Stimulated activated CD4-positive, alpha-beta T cell treated with anti-CD3 and anti-CD28 coated beads, Interleukin-4, amount 100 ng/mL, for 24 hours (primary cell): ENCODE data around the gene COL5A3.
"Not testable (repeated sequence)": the region's sequence is repeated elsewhere in the genome, so short reads cannot be mapped to it uniquely, and the experiment has no call there.

Experiments used
- DNase-seq: peaks from one replicate; pipeline ENCODE4 v3.0.0-alpha.2; 2020

Gene COL5A3

DNA sequence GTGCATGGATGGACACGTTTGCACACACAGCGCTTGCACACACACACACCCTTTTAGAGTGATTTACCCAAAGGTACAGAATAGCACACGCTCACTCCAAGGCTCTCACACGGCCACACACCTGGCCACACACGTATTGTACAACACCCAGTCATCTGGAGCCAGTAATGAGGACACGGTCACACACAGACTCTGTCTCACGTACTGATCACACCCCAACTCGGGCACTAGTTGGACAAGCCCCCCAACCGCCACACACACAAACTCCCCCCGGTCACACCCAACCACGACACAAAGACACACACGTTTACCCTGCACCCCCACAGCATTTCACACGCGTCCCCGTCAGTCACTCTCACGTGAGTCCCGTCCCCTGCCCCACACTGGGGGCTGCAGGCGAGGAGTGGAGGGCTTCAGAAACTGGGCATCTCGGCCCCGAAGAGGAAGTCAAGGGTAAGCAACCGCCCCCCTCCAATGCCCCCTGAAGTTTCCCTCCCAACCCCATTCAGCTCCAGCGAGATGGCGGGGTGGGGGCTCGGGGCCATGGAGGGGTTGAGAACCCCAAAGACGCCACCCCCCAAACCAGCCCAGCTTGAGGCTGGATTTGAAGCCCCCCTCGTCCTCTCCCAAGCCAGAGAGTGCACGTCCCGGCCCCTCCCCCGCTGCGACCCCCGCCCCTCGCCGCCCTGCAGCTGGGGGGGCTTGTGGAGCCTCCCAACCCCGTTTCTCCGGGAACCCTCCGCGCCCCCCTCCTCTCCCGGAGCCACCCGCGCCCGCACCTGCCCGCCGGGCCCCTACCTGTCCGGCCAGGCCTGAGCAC is 74.6 kb downstream of the COL5A3 start:
- DNase-seq = no peak

DNA sequence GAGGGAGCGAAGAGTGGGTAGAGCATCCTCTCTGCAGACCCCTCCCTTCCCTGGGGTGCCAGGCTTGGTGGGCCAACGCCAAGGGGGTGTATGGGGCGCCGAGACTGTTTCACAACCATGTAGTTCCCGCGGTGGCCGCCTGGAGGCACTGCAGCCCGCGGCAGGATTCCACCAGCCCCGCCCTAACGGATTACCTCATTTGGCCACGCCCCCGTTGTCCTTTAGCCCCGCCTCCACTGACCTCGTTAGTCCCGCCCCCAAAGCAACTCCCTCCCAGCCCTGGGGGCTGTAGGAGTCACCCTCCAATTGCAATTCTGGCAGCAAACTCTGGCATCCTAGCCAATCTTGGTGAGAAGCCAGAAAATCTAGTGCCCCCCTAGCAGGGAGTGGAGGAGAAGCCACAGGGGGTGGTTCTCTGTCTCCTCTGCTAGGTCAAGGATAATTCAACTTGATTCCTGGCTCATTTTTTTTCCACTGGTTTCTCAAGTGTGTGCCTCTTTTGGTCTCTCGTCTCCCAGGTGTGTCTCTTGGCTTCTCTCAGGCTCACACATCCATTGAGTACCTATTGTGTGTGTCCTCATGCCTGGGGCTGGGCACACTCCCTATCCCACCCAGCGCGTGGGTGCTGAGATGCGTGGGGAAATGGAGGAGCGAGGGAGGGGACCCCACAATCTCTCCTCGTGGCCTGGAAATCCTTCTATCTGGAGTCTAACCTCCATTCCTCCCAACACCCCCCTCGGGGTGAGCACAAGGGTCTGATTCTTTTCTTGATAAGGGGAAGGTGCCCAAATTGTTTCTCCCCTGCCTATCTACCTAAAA is 76.0 kb downstream of the COL5A3 start:
- DNase-seq = peak; percentile 87

DNA sequence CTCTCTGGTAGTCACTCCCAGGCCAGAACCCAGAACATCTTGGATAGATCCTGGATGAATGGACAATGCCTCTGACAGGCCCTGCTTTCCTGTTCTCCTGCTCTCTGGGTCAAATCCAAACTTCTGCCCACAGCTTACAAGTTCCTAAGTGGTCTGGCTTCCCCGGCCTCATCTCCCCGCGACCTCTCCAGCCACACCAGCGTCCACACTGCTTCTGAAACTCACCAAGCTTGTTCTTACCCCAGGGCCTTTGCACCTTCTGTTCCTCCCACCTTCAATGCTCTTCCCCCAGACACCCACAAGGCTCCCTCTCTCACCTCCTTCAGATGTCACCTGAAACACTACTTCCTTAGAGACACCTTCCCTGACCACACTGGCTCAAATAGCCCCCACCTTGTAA is 77.5 kb downstream of the COL5A3 start:
- no peak for DNase-seq

DNA sequence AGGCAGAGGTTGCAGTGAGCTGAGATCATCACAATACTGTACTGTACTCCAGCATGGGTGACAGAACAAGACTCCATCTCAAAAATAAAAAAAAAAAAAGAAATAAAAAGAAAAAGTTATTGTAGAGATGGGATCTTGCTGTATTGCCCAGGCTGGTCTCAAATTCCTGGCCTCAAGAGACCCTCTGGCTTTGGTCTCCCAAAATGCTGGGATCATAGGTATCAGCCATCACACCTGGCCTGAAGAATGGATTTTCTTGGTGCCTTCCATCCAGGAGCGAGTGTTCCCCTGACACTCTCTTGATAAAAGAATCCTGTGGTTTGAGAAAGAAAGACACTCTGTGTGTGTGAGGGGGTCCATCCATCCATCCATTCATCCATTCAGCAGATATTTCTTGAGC is 78.7 kb downstream of the COL5A3 start:
- DNase-seq = no peak

DNA sequence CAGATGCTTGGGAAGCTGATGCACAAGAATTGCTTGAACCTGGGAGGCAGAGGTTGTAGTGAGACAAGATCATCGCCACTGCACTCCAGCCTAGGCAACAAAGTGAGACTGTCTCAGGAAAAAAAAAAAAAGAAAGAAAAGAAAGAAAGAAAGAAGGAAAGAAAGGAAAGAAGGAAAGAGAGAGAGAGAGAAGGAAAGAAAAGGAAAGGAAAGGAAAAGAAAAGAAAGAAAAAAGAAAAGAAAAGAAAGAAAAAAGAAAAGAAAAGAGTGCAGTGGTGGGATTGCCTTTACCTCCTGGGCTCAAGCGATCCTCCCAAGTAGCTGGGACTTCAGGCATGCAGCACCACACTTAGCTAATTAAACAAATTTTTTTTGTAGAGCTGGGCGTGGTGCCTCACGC is 86.9 kb downstream of the COL5A3 start:
- no peak for DNase-seq

DNA sequence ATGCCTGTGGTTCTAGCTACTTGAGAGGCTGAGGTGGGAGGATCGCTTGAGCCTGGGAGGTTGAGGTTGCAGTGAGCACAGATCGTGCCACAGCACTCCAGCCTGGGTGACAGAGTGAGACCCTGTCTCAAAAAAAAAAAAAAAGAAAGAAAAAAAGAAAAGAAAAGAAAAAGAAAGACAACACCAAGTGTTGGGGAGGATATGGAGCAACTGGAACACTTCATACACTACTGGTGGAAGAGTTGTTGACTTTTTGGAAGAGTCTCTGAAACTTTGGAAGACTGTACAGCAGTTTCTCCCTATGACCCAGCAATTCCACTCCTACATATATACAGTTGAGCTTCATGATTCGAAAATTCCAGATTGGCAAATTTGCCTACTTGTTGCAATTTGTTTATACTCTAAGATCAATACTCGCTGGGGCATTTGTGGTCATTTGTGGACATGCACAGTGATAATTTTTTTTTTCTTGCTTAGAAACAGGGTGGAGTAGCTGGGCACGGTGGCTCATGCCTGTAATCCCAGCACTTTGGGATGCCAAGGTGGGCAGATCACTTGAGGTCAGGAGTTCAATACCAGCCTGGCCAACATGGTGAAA is 87.4 kb downstream of the COL5A3 start:
- DNase-seq = not testable (repeated sequence)

DNA sequence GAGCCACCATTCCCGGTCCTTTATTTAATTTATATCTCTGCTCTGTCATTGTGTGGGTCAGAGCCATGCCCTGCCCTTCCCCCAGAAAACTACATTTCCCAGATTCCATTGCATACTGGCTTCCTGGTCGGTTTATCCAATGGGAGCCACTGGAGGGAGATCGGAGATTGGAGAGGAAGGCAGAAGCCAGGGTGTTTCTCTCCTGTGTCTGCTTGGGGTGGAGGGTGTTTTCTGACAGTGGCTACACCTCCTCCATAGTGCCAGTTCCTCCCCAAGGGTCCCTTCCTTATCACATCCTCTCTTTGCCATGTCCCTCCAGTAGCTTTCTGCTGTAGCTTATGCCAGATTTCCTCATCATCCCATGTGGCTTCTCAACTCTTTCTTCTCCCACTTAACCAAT is 93.0 kb downstream of the COL5A3 start:
- no peak for DNase-seq

DNA sequence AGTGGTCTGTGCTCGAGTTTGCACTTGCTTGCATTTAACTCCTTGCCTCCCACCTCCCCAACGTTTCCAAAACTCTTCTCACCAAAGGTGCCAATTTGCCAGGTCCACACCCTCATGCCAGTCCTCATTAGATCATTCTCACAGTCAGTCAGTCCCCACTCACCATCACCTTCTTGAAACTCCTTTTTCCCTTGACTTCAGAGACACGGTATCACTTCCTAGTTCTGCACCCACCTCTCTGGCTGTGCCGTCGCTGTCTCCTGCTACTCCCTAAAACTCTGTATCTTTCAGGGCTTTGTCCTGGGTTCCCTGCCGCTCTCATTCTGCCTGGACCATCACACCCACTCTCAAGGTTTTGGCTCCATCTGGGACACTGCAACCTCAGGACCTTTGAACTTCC is 93.6 kb downstream of the COL5A3 start:
- DNase-seq = no peak

DNA sequence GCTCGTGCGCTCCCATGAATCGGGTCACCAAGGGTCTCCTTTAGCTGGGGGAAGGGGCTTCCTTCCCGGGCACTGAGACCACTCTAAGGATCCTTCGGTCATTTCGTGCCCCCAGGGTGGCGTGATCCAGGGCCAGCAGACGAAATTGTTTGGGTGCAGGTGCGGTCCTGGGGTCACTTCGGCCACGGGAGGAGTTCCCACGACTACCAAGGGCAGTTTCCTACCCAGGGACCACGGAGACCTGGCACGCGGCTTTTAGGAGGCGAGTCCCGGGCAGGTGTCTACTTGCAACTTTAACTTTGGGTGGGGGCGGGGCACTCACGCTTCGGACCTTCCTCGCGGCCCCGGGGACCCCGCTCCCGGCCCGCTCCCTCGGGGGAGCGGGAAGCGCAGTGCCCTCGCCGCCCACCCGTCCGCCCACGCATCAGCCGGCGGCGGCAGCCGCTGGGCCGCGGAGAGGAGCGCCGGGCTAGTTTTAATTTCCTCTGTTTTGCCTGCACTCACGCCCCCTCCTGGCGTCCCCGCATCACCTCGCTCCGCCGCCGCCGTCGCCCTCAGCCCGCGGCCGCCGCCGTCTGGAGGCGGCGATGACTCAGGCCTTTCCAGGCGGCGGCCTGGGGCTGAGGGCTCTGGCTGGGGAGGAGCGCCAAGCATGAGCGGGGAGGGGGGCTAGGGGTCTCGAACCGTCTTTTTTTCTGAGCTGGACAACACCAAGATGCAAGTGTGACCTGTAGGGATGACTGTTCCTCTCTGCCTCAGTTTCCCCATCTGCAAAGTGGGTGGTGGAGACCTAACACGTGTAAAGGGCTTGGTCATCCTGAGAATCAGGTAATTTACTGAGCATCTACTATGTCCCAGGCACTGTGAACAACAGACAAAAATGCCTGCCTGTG is 95.7 kb downstream of the COL5A3 start:
- DNase-seq = peak; percentile 81

DNA sequence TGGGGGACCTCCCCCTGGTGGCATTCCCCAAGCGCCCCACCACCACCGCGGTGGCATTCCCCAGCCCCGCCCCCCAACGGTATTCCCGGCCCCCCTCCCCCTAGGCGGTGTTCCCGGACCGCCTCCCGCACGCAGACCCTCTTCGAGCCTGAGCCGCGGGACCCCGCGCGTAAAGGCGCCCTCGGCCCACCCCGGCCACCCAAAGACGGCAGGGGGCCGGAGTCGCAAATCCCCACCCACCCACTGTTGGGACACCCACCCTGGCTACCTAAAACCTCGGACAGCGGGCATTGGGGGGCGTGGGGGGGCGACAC is 96.3 kb downstream of the COL5A3 start:
- no peak for DNase-seq

DNA sequence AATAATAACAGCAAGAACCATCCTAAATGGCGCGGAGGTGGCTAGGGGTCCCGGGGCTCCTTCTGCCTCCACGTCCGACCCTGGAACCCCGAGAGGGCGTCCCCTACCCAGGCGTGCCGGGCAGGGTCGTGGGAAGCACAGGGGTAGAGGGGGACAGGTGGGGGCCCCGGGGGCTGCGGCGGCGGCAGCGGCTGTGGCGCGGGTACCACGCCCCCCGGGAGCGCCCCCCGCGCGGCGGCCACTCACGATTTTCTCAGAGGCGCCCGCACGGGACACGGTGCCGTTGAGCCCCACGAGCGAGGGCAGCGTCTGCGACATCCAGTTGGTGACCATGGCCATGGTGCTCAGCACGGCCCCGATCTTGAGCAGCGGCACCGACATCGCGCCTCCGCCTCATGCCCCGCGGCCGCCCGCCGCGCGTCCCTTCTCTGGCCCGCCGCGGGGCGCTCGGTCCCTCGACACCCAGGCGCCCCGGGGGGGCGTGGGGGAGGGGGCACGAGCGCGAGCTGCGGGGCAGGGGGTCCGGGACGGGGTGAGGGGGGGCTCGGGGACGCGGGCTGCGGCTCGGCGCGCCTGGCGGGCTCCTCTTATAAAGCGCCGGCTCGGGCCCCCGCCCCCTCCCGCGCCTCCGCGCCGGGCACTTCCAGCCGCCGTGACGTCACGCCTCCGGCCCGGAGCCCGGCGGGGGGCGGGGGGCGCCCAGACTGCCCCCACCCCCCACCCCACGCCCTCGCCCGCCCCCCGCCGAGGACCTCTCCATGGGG is 96.9 kb downstream of the COL5A3 start:
- no peak for DNase-seq

DNA sequence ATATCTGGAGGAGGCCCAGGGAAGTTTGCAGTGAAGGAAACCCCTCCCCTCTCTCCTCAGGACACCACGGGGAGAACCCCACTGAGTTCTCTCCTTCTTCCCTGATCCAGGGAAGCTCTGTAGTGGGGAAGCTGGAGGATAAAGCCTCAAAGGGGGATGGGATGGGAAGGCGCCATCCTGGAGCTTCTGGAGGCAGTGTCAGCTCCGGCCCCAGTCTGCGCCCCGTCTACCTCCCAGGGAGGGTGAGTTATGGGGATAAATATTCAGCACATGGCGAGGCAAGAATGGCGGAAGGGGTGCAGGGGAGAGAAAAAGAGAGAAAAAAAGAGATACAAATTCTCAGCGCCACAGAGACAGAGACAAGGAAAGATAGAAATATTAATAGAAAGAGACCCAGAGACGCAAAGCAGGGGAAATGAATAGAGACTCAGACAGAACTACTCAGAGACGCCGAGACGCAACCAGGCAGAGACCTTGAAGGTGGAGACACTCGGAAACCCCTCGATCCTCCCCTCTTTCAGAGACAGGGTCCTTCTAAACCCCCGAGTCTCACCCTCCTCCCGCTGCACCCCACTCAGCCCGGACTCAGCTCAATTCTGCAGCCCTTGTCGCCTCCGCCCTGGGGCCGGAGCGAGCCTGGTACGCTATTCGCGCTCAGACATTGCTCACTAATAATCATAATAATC is 97.6 kb downstream of the COL5A3 start:
- no peak for DNase-seq

DNA sequence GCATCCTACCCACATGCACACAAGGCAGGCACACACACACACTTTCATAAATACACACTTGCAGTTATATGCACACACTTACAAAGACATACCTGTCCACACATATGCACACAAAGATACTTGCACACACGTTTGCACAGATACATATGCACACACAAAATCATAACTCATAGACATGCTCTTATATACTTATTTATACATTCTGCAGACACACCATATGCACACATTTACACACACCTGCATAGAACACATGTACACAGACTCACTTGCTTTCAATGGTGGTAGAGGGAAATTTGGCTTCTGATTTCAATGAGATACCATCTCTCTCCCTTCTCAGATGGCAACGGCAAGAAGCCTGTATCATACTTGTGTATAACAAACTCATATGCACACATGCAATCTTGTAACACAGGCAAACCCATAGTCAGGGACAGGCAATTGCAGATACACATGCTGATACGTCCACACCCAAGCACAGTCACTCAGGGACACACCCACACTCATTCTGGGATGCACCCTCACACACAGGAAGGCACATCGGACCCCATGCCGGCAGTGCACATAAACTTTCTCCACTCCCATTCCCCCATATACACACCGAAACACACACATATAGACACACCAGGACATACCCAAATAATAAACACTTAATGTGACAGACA is 98.6 kb downstream of the COL5A3 start:
- no peak for DNase-seq

DNA sequence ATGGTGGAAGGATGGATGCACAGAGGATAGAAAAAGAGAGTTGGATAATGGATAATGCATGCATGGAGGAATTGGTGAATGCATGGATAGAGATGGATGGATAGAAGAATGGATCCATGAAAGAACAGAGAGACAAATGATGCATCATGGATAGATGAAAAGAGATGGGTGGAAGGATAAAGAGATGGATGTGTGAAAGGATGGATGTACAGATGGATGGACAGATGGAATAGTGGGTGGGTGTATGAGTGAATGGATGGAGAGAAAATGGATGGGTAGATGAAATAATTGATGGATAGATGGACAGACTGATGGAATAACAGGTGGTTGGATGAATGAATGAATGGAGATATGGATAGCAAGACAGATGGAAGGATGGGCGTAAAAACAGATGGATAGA is 99.7 kb downstream of the COL5A3 start:
- no peak for DNase-seq
